ENCODE measurements around the gene PBX4. TPM values are rescaled to one million over a fixed set of nuclear protein-coding genes. Genes with fewer than 3 reads are reported as not detected.
"Not testable (repeated sequence)": the region's sequence is repeated elsewhere in the genome, so short reads cannot be mapped to it uniquely, and the experiment has no call there.

The PBX4 gene
- total RNA-seq, 1 donor from 2014 or later: 0.53 TPM

DNA sequence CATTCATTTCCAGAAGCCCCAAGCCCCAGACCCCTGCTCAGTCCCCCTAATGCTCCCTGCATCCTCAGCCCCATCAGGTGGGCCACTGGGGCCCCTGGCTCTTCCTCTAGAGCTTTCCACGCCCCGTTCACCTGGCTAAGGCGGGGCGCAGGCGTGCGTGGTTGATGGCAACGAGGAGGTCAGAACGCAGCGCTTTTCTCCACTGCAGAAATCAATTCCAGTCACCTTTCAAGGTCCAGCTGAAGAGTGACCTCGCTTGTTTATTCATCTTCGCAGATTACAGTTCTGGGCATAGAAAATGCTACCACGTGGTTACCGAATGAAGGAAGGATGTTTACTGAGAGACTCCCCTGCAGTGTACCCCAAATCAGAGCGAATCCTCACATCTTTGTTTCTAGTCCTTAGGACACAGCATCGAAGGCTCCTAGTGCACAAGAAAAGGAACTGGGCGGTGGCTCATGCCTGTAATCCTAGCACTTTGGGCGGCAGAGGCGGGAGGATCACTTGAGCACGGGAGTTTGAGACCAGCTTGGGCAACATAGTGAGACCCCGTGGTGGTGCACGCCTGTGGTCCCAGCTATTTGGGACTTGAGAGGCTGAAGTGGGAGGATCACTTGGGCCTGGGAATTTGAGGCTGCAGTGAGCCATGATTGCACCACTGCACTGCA is 828 bp upstream of the PBX4 start:
- DNase-seq (ENCODE audit: low read depth) (no peak), FAIRE-seq (no peak)
- TF ChIP-seq, protein P1, sequence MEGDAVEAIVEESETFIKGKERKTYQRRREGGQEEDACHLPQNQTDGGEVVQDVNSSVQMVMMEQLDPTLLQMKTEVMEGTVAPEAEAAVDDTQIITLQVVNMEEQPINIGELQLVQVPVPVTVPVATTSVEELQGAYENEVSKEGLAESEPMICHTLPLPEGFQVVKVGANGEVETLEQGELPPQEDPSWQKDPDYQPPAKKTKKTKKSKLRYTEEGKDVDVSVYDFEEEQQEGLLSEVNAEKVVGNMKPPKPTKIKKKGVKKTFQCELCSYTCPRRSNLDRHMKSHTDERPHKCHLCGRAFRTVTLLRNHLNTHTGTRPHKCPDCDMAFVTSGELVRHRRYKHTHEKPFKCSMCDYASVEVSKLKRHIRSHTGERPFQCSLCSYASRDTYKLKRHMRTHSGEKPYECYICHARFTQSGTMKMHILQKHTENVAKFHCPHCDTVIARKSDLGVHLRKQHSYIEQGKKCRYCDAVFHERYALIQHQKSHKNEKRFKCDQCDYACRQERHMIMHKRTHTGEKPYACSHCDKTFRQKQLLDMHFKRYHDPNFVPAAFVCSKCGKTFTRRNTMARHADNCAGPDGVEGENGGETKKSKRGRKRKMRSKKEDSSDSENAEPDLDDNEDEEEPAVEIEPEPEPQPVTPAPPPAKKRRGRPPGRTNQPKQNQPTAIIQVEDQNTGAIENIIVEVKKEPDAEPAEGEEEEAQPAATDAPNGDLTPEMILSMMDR (IDR thresholded peaks at IDR 0.05; ENCODE audit: insufficient read depth, low read length, severe bottlenecking): no peak
- Histone ChIP-seq H3K27me3 (ENCODE audit: control insufficient read depth, insufficient read depth, low read length) (no peaks in the 10 kb centered on the region), H3K4me3 (ENCODE audit: low read depth, low read length) (no peak overlapping the region), H3K36me3 (ENCODE audit: control insufficient read depth, insufficient read depth, low read length) (peaks cover 1% of the 10 kb centered on the region)

GRCh38 chr19:19615086-19615485 is 3.4 kb downstream of the PBX4 start:
- Histone ChIP-seq H3K36me3 (ENCODE audit: control insufficient read depth, insufficient read depth, low read length) (no peaks in the 10 kb centered on the region), H3K27me3 (ENCODE audit: control insufficient read depth, insufficient read depth, low read length) (no peaks in the 10 kb centered on the region), H3K4me3 (ENCODE audit: low read depth, low read length) (no peak overlapping the region)
- FAIRE-seq: no peak
- TF ChIP-seq, protein P1 (IDR thresholded peaks at IDR 0.05; ENCODE audit: insufficient read depth, low read length, severe bottlenecking): no peak
- DNase-seq (ENCODE audit: low read depth): peak; percentile 48

- peak; percentile 42 for DNase-seq (ENCODE audit: low read depth)
- TF ChIP-seq, protein P1 (IDR thresholded peaks at IDR 0.05; ENCODE audit: insufficient read depth, low read length, severe bottlenecking): no peak
- Histone ChIP-seq H3K27me3 (ENCODE audit: control insufficient read depth, insufficient read depth, low read length) (no peaks in the 10 kb centered on the region), H3K4me3 (ENCODE audit: low read depth, low read length) (no peak overlapping the region), H3K36me3 (ENCODE audit: control insufficient read depth, insufficient read depth, low read length) (no peaks in the 10 kb centered on the region)
- FAIRE-seq: peak; percentile 7
These were observed 5.0 kb downstream of the PBX4 start for GRCh38 chr19:19613506-19613905.

- TF ChIP-seq, protein P1 (IDR thresholded peaks at IDR 0.05; ENCODE audit: insufficient read depth, low read length, severe bottlenecking): no peak
- DNase-seq (ENCODE audit: low read depth) (no peak), FAIRE-seq (no peak)
- Histone ChIP-seq H3K4me3 (ENCODE audit: low read depth, low read length) (no peak overlapping the region), H3K27me3 (ENCODE audit: control insufficient read depth, insufficient read depth, low read length) (no peaks in the 10 kb centered on the region), H3K36me3 (ENCODE audit: control insufficient read depth, insufficient read depth, low read length) (no peaks in the 10 kb centered on the region)
These were observed 7.9 kb downstream of the PBX4 start for GRCh38 chr19:19610376-19611202.

- H3K4me3 ChIP-seq (ENCODE audit: low read depth, low read length); FAIRE-seq; H3K36me3 ChIP-seq (ENCODE audit: control insufficient read depth, insufficient read depth, low read length); DNase-seq (ENCODE audit: low read depth); H3K27me3 ChIP-seq (ENCODE audit: control insufficient read depth, insufficient read depth, low read length): not testable (repeated sequence)
These were observed 11.8 kb downstream of the PBX4 start for GRCh38 chr19:19606686-19607085.

DNA sequence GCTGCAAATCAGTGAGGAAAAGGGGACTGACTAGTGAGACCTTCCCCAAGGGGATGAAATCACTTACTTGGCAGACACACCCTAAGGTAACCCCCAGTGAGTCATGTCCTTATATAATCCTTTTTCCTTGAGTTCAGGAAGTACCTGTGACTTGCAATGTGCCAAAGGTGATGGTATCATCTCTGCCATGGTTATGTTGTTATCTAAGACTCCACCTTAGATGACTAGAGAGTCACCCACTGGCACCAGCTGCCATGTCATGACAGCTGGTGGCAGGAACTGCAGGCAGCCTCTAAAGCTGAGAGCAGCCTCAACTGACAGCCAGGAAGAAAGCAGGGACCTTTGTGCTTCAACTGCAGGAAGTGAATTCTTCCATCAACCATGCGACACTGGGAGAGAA is 12.5 kb downstream of the PBX4 start:
- DNase-seq (ENCODE audit: low read depth) (peak; percentile 95), FAIRE-seq (peak; percentile 96)
- H3K27me3 ChIP-seq (ENCODE audit: control insufficient read depth, insufficient read depth, low read length): no peaks in the 10 kb centered on the region
- TF ChIP-seq, protein P1 (IDR thresholded peaks at IDR 0.05; ENCODE audit: insufficient read depth, low read length, severe bottlenecking): no peak
- H3K4me3 ChIP-seq (ENCODE audit: low read depth, low read length): no peak overlapping the region
- no peaks in the 10 kb centered on the region for H3K36me3 ChIP-seq (ENCODE audit: control insufficient read depth, insufficient read depth, low read length)
